C1 segment of cervical spinal cord (tissue), 14 donors: ENCODE data around the gene TCAIM.
A peak's percentile ranks its signal among the peaks of the same experiment; 100 is the strongest.
"Not testable (repeated sequence)": the region's sequence is repeated elsewhere in the genome, so short reads cannot be mapped to it uniquely, and the experiment has no call there.

ENCODE experiments used
- DNase-seq, 14 donors: peaks; one replicate each; lab custom pipeline; 2025; lab: John Stamatoyannopoulos, UW

Gene TCAIM

GRCh38 chr3:44412365-44412764, 73.8 kb downstream of the TCAIM start:
- no peak for DNase-seq

DNA sequence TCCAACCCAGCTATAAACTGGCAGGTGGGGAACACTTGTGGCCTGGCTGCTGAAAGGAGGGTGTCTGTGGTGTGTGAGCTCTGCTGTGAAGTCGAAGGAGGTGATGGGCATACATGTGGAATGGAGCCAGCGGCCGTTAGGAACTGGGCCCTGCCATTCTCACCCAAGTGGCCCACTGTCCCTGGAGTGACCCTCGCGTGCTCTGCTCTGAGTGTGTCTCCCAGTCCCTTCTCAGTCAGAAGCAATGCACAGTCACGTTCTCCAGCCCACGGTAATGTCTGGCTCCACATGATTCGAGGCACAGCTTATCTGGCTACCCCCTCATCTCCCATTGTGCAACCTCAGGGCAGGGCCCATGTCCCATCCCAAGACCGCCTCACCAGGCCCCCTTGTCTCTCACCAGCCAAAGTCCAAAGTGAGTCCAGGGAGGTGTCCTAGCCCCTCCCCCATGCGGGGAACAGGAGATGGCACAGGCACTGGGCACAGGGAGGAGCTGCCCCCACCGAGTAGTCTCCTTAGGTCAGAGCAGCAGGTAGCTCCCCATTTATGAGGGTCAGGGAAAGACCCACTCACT, 76.0 kb downstream of the TCAIM start:
- DNase-seq = no peak

DNA sequence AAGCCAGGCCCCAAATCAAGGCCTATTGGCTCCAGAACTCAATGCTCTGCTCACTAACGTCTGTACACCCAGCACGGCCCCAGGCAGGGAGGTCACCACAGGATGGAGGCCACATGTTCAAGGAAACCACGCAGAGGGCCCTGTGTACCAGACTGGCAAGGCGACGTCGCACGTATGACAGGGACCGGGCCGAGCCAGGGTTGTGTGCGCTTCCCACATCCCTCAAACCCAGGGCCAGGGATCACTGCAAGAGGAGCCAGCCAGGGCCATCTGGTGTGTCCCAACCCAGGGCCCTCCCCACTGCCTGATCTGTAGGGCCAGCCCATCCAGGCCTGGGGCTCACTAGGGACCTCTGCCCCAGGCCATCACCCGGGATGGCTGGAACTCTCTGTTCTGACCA, 76.9 kb downstream of the TCAIM start:
- no peak for DNase-seq

DNA sequence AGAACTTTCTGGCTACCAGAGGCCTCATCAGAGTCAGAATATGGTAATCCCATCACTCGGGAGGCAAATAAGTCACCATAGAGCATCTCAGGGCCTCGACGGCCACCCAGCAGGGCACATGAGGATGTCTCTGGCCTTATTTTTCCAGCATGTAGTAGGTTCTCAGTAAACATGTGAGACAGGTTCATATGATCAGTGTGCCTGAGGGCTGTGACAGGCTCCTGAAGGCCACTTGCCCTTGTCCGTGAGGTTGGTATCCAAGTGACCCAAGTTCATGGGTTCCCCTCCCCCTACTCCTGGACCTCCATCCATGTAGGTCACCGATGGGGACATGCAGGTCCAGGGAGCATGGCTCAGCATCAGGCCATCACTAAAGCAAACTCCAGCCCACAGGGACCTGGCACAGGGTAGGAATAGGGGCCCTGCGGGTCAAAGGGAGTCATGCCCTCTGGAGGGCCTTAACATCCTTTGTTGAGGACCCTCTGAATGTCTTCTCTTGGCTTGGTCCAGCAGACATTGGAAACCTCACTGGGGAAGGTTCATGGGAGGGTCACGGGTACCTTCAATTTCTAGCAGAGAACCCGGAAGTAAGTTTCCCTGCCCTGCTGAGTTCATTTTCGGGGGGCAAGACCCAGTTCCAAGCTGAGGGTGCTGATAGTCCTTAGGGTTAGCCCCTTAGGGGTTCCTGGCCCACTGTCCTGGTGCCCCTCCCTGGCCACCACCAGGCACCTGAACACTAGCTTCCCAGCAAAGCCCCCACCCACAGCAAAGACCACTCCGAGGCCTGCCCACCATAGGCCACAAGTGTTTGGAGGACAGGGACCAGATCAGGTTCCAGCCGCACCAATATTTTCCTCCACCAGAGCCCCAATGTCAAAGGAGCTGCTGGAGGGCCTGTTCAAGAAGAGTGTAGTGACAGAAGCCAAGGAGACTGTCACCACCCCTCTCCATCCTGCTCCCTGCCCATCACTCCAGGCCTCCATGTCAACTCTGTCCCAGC, 77.8 kb downstream of the TCAIM start:
- no peak for DNase-seq

DNA sequence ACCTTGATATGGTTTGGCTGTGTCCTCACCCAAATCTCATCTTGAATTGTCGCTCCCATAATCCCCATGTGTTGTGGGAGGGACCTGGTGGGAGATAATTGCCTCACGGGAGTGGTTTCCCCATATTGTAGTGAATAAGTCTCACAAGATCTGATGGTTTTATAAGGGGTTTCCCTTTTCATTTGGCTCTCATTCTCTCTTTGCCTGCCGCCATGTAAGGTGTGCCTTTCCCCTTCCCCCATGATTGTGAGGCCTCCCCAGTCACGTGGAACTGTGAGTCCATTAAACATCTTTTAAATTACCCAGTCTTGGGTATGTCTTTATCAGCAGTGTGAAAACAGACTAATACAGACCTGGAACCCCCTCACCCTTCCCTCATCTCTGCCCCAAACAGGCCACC, 79.6 kb downstream of the TCAIM start:
- DNase-seq = not testable (repeated sequence)

GRCh38 chr3:44418549-44418948, 80.0 kb downstream of the TCAIM start:
- DNase-seq = no peak

GRCh38 chr3:44419116-44419922, 80.8 kb downstream of the TCAIM start:
- DNase-seq = no peak

DNA sequence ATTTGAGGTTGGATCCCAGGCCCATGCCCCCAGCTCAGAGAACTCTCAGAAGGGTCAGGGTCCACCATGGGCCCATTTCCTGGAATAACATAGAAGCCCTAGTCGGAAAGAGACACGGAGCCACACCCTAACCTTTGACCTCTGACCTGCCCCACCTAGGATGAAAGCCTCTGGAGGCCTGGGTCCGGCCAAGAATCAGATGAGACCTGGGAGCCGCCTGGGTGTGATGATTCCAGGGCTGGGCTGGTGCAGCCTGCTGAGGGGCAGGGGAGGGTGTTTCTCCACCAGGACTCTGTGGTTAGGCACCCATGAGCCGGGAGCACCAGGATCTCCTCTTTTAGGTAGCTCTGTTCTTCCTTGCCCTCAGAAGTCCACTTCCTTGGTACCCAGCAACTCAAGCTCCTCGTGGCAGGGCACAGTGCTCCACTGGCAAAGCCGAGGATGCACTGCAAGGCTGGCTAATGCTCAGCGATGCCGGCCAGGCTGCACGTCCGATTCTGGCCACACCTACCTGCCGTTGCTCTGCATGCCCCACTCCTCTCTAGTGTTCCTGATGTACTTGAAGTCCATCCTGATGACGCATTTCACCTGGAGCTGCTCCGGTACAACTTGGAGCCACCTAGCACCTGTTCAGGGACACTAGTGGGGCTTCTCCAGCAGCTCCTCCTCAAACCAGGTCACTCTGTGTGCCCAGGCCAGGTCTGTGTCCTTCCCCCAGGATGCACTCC, 81.5 kb downstream of the TCAIM start:
- no peak for DNase-seq

- DNase-seq = no peak
These were observed 82.1 kb downstream of the TCAIM start for GRCh38 chr3:44420676-44421075.

- no peak for DNase-seq
These were observed 82.7 kb downstream of the TCAIM start for GRCh38 chr3:44421280-44421679.

DNA sequence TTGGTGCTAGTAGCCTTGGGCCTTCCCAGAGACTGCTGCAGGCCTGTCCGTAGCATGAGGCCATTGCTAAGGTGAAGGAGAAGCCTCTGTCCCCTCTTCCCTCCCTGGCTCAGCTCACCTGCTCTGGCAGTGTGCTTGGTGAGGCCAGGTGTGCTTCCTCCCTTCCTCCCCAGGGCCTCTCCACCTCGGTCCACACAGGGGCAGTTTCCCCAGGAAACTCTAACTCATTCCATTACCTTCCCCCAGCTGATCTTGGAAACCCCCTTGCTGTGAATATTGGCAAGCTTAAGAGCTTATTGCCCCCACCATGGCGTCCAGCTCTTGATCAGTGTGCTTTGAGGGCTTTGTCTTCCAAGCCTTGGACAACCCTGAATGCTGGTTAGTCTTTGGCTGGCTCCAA, 86.2 kb downstream of the TCAIM start:
- DNase-seq = no peak

GRCh38 chr3:44427683-44428082, 89.1 kb downstream of the TCAIM start:
- no peak for DNase-seq

DNA sequence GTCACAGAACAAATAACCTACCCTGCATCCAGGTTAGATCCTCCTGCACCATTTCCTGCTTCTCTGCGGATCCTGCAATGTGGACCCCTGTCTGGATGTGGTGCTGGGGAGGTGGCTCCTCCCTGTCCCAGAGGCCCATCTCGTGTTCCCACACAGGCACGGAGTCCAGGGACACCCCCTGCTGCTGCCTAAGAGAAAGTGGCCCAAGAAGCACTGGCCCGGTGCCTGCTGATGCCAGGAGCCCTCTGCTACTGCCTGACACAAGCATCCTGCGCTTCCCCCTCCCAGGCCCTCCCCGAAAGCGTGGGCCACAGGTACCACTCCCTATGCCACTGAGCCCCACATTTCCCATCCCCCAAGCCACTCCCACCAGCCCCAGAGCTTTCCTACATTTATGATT, 90.3 kb downstream of the TCAIM start:
- DNase-seq = no peak

- no peak for DNase-seq
These were observed 90.9 kb downstream of the TCAIM start for GRCh38 chr3:44429459-44429858.

DNA sequence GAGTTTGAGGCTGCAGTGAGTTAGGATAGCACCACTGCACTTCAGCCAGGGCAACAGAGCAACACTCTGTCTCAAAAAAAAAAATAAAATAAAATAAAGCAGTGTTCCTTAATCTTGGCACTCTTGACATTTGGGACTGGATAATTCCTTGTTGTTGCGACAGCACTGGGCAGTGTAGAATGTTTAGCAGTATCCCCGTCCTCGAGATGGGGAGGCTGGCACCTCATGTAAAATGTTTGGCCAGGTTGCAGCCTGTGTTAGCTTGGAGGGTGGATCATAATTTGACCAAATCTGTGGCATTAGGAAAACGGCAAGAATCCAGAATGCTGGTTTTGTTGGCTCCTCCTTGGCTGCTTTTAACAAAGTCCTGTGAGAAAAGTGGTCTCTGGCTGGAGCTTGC, 91.9 kb downstream of the TCAIM start:
- no peak for DNase-seq

- no peak for DNase-seq
These were observed 96.4 kb downstream of the TCAIM start for GRCh38 chr3:44434834-44435510.

DNA sequence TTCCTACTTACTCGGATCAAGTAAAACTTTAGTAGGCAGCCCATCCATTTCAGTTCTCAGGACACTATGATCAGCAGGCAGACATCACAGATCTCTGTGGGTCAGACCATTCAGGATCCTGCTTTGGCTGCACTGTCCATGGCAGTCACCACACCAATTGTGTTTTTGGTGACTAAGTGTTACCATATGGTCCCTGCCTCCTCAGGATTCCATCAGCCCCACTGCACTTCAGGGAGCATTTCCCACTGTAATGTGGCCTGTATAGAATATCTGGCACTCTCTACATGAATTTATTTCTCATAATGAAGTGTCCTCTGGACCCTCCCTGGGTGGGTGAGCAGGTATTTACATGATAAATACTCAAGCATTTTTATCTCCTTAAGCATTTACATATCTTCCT, 97.6 kb downstream of the TCAIM start:
- DNase-seq = no peak

DNA sequence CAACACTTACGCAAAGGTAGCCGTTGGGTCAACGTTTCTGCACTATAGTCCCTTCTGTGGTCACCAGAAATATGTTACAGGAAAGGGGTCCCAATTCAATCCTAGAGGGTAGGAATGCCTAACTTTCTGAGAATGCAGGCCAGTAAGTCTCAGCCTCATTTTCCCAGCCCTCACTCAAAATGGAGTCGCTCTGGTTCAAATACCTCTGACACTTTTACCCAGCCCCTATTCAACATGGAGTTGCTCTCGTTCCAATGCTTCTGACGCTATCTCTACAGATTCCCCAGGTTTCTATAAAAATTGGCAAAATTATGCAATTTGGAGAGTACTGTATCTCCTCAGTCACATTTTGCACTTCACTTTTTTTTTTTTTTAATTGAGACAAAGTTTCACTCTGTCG, 99.2 kb downstream of the TCAIM start:
- DNase-seq = no peak

GRCh38 chr3:44439499-44440295, 101.1 kb downstream of the TCAIM start:
- peak in 11 of 14 donors; percentile 3 to 46 (median 25) for DNase-seq
